ENCODE results near the gene GPS1.
A peak's percentile ranks its signal among the peaks of the same experiment; 100 is the strongest.

GPS1 gene

DNA sequence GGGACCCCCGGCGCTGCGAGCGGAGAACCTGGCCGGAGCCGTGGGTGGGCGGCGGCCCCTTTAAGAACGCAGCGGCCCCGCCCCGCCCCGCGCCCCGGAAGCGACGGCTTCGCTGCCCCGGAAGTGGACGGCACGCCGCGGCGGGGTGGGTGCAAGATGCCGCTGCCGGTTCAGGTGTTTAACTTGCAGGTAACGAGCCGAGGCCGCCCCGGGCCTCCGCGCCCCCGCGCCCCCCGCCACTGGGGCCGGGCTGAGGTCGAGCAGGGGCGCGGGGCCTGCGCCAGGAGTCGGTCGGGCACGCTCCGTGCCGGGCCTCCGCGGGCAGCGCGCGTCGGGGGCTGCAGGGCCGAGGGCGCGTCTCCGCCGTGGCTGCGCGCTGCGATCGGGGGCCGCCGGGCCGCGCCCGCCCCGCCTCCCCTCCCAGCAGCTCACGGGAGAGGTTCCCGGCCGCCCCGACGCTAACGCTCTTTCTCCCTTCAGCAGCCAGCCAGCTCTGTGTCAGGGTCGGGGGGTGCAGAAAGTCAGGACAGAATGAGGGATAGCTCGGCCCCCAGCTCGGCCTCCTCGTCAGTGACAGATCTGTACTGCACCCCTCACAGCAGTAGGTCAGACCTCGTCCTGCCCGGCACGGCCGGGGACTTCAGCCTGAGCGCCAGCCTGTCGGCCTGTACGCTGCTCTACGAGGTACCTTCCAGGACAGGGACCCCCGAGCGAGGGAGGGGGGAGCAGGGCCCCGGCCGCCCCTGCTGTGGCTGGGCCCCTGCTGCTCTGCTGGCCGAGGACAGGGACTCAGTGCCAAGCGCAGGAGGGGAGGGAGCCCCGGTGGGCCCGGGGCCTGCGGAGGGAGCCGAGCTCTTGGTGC, at the start of gene GPS1, which contains the start of gene RFNG:
TSS of gene GPS1 (plus strand) at position 123 of the 862 bp plus-strand sequence. CDS start at position 157, 34 bp downstream.
TSS of gene RFNG (minus strand) at position 36 of the 862 bp plus-strand sequence. CDS start 45 bp downstream, outside the sequence.
- DNase-seq = peak; percentile 84

DNA sequence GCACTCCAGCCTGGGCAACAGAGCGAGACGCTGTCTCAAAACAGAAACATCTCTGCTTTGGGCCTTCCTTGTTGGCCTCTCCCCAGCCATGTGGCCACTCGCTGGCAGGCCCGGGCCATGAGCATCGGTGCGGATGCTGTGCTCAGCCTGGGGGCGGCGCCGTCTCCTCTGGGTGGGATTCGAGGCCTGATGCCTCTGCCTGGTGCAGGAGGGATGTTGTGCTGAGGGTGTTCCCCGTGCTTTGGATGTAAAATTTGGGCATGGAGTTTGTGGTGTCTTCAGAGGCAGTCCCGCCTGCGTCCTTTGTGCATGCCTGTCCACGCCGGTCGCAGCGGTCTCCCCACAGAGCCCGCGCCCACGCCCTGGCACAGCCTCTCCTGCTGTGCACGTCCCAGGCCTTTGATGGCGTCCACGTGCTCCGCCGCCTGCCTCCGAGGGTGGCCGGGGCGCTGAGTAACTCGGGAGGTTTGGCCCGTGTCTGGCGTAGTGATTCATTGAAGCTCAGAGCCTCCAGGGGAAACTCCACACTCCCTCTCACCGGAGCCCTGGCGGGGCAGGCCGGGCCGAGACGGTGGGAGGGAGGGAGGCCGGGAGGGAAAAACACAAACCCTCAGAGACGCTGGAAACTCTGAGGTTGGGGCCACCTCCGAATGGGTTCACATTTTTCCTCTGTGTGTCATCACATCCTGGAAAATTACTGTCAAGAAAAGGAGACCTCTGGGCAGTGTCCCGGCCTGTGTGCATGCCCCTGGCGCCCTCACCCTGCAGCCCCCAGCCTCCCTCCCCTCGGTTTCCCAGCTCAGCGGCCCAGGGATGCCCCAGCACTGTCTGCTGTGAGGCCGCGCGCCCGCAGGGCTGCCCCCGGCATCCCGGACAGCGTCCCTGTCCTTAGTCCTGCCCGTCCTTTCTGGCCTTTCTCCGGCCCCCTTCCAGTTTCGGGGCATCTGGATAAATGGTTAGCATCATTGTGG, 48.0 kb upstream of the GPS1 start:
- DNase-seq = no peak

DNA sequence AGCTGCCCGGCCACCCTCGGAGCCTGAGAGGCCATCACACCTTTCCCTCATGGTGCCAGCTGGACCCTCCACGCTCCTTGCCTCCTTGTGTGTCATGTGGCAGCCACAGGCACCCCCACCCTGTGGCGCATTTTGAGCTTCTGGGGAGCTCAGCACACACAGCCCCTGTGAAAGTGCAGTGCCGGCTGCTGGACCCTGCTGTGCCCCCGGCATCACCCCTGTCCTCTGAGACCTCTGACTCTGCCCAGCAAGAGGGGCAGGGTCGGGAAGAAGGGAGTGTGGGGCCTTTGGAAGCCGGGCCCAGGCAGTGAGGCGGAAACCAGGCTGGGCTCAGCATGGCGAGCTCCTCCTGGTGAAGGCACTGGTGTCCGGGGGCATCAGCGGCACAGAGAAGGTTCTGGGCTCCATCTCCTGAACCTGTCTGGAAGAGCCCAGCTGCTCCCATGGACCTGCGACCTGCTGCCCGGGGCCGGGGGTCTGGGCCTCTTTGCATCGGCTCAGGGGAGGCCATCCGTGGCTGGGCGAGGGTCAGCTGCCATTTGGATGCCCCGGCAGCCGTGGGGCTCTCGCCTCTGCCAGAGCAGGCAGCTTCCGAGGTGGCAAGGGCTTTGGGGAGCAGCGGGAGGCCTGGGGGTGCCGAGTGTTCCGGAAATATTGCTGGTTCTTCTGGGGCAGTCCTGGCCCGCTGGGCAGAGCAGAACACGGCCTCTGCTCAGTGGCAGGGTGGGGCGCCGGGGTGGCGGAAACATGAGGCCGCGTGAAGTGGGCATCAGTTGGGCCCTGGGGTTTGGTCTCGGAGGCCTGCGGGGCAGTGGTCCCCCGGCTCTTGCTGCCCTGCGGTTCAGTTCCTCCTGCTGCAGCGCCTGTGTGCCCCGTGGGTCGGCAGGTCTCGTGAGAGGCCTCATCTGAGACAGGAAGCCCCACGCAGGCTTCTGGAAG, 46.9 kb upstream of the GPS1 start:
- no peak for DNase-seq

DNA sequence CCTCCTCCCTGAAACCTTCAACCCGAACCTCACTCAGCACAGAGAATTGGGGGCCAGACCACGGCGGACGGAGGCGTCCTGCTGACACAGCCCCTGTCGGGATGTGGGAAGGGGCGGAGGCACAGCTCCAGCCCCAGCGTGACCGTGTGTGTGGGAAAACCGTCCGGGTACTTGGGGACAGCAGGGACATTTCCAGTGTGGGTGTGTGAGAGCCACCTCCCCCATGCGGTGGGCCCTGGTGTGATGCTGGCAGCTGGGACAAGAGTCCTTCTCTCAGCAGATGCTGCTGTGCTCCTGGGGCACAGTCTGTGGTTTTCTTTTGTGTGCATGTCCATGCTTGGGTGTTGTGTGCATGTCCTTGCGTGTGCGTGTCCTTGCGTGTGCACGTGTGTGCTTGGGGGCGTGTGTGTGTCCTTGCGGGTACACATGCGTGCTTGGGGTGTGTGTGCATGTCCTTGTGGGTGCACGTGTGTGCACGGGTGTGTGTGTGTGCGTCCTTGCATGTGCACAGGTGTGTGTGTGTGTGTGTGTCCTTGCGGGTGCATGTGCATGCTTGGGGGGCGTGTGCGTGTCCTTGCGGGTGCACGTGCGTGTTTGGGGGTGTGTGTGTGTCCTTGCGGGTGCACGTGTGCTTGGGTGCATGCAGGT, 45.9 kb upstream of the GPS1 start:
- no peak for DNase-seq

DNA sequence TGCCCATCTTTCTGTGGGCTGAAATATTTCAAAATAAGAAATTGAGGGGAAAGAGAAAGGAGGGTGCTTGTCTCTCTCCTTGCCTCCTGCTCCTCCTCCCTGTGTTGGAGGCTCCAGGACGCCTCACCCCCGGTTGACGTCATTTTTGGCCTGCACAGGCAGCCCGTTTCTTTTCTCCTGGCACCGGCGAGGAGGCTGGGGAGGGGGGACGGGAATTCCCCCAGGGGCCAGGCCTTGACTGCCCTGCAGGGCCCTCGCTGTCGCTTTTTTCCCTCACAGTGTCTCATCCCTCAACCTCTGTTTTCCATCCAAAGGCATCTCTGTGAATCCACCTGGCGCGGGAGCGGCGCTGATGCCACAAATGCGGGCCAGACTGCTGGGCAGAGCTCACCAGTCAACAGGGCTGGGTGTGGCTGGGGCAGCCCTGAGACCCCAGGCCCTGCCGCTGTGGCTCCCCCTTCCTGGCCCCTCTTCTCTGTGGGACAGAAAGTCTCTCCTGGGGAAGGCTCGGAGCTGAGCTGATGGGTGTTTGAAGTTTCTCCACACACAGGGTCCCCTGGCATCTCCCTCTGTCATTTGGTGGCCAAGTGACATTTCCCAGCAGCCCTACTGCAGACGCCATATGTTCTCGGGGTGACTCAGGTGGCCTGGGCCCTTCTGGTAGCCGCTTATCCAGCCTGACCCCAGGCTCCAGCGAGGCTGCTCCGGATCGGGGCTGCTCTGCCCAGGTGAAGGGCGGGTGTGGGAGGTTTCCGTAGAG, 45.0 kb upstream of the GPS1 start:
- DNase-seq = no peak

DNA sequence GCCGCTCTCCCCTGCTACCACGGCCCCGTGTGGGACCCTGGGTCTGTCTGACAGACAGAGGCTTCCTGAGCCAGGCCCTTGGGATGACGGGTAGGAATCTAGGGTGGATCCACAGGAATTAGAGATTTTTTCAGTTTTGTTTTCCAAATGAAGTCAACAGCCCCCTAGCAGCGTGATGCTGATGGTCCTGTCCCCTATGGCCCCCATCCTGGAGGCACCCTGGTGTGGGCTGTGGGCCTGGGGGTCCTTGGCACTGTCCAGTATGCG, 44.5 kb upstream of the GPS1 start:
- no peak for DNase-seq

DNA sequence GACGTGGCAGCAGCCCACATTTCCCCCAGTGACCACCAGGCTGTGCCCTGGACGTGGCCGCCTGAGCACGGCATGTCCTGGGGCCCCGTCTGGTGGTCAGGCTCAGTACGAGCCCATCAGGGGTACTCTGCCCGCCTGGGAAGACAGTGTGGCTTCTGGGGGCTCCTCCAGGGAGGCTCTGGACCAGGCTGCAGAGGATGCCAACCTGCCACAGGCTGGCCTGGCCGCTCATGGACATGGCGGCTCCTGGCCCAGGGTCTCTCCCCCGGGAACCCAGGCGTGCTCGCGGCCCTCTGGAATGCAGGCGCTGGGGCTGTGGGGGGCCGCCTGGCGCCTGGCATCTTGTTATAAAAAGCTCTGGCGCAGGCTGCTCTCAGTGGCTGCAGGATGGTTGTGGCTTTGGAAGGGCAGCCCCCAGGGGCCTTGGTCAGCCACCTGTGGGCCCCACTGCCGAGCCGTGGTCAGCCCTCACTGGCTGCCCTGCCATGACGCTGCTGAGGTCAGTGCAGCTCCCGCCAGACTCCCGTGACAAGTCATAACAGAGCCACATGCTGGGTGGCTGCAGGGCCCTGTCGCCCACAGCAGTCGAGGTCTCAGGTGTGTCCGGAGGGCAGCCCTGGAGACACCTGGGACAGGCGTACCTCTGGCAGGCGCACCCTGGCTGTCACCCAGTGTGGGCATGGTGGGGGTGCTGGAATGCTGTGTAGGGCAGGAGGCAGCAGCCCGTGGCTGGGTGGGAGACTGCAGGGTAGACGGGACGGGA, 44.0 kb upstream of the GPS1 start:
- DNase-seq = no peak

DNA sequence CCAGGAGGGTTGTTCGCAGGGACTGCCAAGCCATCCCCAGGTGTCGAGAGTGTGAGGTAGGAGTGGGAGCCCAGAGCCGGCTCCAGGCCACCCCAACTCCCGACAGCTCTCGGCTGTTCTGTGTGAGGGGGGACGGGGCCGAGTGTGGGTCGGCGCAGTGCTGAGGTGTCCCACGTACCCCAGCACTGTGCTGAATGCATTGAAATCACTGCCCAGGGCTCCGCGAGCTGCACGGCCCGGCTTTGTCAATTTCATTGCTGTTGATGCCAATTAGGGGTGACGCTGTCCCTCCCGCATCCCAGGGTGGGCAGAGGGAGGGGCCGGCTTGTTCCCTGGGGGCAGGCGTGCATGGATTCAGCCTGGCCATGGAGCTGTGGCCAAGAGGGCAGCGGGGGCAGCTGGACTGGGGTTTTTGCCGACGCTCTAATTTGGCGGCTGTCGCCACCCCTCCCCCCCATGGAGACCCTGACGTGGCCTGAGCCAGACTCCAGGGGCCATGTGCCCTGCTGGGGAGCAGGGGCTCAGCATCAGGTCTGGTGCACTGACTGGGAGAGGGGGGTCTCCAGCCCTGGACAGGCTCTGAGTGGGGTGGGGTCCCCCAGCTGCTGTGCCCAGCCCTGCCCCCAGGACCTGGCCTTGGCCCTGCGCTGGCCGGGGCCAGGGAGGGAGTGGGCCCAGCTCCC, 43.3 kb upstream of the GPS1 start:
- no peak for DNase-seq

DNA sequence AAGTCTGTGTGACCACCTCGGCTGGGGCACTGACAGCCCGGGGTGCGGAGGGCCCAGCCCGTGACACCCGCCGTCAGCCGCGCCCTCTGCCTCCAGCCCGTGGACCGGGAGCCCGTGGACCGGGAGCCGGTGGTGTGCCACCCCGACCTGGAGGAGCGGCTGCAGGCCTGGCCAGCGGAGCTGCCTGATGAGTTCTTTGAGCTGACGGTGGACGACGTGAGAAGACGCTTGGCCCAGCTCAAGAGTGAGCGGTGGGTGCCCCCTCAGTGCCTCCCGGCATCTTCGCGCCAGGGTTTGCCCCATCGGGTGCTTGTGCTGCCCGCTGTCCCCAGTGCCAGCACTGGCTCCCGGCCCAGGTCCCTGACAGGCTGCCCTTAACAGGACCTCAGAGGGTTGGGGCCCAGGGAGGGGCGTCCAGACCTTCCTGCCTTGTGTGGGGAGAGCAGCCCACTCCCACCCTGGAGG, 42.7 kb upstream of the GPS1 start:
- no peak for DNase-seq

DNA sequence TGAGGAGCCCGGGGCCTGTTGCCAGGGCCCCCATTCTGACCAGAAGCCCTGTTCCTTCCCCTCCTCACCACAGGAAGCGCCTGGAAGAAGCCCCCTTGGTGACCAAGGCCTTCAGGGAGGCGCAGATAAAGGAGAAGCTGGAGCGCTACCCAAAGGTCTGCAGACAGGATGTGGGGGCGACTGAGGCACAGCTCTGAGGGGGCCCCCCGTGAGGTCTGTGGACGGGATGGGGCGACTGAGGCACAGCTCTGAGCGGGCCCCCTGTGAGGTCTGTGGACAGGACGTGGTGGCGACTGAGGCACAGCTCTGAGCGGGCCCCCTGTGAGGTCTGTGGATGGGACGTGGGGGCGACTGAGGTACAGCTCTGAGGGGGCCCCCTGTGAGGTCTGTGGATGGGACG, 42.3 kb upstream of the GPS1 start:
- DNase-seq = no peak

DNA sequence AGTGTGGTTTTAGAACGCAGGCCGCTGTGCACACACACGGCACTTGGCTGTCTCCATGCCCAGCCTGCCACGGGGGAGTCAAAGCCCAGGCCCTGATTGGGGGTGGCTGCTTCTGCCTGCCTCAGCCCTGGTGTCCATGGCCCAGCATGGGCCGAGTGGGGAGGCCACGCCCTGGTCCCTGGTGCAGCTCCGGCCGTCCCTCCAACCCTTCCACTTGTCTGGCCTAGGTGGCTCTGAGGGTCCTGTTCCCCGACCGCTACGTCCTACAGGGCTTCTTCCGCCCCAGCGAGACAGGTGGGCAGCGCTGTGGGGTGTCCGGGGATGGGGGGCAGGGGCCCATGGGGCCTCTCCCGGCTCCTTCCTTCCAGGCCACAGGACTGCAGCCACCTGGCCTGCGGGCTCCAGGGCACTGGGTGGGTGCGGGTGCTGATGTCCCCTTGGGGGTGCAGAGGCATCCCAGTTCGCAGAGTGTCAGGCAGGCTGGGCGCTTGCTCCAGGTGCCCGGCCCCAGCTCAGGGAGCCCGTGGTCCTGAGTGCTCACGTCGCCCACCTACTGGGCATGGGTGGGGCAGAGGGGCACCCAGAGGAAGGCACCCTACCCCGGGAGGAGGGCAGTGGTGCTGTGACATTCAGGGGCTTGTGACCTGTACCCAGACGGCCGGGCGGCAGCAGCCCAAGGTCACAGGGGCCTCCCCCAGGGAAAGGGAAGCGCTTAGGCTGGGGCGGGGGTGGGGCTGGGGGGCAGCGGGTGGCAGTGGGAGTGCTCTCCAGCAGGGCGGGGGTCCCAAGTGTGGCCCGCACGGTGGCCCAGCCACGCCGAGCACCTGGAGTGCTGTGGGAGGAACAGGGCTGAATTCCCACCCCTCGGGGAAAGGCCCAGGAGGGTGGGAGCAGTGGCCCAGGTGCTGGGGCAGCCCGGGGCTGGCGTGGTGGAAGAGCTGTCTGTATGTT, 40.8 kb upstream of the GPS1 start:
- DNase-seq = no peak

DNA sequence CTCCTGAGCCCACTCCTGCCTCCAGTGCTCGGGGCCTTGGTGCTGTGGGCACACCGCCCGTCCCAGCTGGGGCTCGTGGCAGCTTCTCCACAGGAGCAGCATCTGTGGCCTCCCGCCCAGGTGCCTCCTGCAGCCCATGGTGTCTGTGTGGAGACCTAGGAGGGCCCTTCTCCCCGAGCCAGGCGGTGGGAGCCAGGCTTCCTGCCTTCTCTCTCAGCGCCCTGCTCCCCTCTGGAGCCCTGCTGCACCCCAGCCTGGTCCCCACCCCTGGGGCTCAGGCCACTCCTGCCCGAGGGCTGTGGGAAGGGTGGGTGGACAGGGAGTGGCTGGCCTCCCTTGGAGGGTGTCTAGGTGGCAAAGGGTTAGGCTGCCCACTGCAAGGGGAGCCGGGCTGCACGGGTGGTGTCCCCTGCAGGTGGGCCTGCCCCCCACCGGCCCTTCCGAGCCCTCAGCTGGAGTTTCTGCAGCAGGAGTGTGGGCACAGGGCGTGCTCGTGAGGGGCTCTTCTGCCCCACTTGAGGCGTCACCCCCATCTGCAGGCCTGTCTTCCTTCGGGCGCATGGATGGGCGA, 40.0 kb upstream of the GPS1 start:
- DNase-seq = no peak

DNA sequence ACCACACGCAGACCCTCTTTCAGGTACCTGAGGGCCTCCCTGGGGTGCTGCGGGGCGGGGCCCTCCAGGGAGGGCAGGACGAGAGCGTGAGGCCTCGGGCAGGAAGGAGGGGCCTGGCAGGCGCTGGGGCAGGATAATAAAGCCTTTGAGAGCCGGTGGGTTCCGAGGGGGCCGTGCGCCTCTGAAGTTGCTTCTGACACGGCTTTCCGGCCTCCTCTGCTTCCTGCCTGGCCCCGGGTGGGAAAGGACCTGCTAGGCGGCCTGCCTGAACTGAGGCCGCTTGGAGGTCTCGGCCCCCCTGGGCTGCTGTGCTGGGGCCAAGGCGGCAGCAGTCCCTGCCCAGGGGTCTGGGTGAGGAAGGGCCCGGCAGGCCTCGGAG, 39.4 kb upstream of the GPS1 start:
- DNase-seq = no peak

DNA sequence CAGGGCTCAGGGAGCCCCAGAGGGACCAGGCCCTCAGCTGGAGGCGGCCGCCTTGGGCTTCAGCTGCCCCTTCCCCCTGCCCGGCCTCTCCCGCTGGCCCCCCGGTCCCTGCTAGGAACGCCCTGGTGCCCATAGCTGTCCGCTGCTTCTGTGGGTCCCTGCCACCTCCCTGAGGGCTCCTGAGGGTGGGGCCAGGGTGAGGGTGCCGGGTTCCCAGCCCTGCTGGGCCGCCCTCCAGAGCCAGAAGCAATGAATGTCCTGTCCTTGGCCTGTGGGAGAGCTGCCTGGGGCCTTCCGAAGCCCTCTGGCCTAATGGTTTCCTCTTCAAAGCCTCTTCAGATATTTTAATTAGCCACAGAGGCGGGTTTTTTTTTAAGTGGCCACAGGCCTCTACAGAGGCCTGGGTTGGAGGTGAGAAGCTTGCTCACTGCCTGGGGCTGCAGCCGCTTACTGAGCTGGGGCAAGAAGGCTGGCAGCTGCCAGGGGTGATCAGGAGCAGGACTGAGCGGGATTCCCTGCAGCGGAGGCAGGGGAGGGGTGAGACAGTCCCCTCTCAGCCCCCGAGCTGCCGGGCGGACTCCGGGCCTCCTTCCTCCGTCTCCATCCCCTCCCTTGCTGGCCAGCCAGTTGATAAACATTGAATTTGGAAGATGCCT, 38.9 kb upstream of the GPS1 start:
- DNase-seq = no peak

DNA sequence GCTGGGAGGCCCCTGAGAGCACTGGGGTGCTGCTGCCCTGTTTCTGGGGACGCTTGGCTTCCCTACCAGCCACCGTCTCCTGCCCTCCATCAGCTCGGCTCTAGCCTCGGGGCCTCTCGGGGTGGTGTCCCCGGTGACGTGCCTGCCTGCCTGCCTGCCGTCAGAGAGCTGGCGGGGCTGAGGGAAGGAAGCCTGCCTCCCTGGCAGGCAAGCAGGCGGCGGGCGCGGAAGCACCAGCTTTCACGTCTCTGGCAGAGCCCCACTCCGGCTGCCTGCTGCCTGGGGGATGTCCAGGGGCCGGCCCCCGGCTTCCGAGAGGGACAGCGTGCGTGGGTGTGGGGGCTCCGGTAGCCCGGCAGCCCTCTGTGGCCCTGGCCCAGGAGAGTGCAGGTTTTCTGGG, 38.4 kb upstream of the GPS1 start:
- DNase-seq = no peak

DNA sequence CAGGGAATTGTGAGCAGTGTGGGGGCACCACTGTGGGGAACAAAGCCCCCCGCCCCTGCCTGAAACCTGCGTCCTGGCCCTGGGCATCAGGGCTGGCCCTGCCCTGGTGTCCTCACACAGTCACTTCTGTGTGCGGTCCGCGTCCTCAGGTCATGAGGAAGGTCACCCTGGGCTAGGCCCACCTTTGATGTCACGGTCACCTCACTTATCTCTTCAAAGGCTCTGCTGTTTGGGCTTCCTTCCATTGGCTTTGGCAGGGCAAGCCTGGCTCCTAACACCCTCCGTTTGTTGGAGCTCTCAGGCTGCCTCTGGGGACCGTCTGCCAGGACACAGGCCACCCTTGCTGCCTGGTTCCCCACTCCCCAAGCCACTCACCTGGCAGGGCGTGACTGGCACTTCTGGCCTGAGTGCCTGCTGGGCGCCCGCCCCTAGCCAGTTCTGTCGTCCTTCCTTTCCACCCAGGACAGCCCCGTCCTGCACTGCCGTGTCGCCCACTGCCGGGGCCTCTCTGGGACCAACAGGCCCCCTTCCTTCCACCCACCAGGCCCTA, 37.9 kb upstream of the GPS1 start:
- DNase-seq = no peak

DNA sequence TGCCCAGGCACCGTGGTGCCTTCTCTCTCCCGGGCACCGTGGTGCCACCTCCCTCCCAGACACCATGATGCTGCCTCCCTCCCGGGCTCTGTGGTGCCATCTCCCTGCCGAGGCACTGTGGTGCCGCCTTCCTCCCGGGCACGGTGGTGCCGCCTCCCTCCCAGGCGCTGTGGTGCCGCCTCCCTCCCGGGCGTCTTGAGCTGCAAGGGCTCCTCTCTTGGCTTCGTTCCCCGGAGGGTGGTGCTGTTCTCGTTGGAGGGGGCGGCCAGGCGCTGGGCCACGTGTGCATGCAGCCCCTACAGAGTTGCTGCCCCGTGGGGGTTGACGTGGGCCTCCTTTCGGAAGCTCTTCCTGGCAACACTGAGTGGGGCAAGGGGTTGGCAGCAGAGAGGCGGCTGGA, 37.3 kb upstream of the GPS1 start:
- peak; percentile 42 for DNase-seq

DNA sequence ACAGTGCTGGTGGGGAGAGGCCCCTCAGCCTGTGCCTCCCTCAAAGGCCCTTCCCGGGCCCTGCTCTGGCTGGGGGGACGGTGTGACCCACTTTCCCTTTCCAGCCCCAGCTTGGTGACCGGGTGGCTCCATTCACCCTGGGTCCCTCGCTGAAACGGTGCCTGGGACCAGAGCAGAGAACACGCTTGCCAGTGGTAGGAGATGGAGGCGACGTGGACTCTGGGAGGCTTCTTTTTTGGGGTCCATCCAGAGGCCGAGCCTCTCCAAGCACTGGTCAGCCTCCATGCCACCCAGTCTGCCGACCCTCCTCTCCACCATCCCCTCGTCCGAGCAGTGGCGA, 36.8 kb upstream of the GPS1 start:
- DNase-seq = no peak
